Measurements from ENCODE around the gene LTV1. TPM values are rescaled to one million over a fixed set of nuclear protein-coding genes. Genes with fewer than 3 reads are reported as not detected.

The LTV1 gene
- total and polyA plus RNA-seq, 2 of the 4 experiments (the other 2 are of a cell fraction): 11.1 to 19.0 TPM

- Histone ChIP-seq H3K14ac (replicated peaks; ENCODE audit: low read depth, low read length) (no peak overlapping the region), H2AFZ (replicated peaks; ENCODE audit: low read length, poor library complexity) (no peak overlapping the region), H3K79me1 (ENCODE audit: low read depth in 1 of 2, low read length in 2 of 2) (no peaks in the 10 kb centered on the region), H3K4ac (ENCODE audit: low read depth, low read length) (no peak overlapping the region), H3K36me3 (ENCODE audit: control insufficient read depth, insufficient read depth, low read length) (peaks cover 2% of the 10 kb centered on the region; the same call in 1 of the 2 replicates), H3K23ac (ENCODE audit: low read depth, low read length) (no peak overlapping the region), H4K91ac (ENCODE audit: insufficient read depth, low read depth, low read length) (no peak overlapping the region), H2BK5ac (ENCODE audit: low read depth, low read length, poor library complexity, severe bottlenecking) (no peak overlapping the region), H3K4me1 (ENCODE audit: control insufficient read depth, insufficient read depth, low read length) (no peaks in the 10 kb centered on the region), H2BK20ac (ENCODE audit: low read depth, low read length) (no peak overlapping the region), H2AK5ac (ENCODE audit: low read depth, low read length) (no peak overlapping the region), H4K20me1 (ENCODE audit: insufficient read depth, low read length) (no peaks in the 10 kb centered on the region), H3K18ac (ENCODE audit: low read depth, low read length) (no peak overlapping the region), H3K9me1 (ENCODE audit: insufficient read depth, low read length) (no peaks in the 10 kb centered on the region), H3K27ac (ENCODE audit: insufficient read depth, low read length) (no peak overlapping the region), H2BK15ac (ENCODE audit: low read depth, low read length) (no peak overlapping the region), H4K8ac (ENCODE audit: low read depth in 2 of 2, low read length in 2 of 2) (no peak overlapping the region), H3K9ac (ENCODE audit: low read depth, low read length) (no peak overlapping the region), H2BK120ac (ENCODE audit: low read depth, low read length) (no peak overlapping the region), H3K4me3 (ENCODE audit: insufficient read depth, low read depth, low read length) (no peak overlapping the region), H4K5ac (ENCODE audit: low read depth, low read length) (no peak overlapping the region), H3K9me3 (ENCODE audit: control insufficient read depth, insufficient read depth, low read length) (no peaks in the 10 kb centered on the region), H3K4me2 (ENCODE audit: low read depth, low read length) (no peak overlapping the region), H3K56ac (ENCODE audit: extremely low read depth, insufficient read depth, low read length) (no peak overlapping the region), H3K27me3 (ENCODE audit: control insufficient read depth, insufficient read depth, low read length) (no peaks in the 10 kb centered on the region), H2AK9ac (replicated peaks; ENCODE audit: low read depth, low read length, poor library complexity) (no peak overlapping the region)
- BruUV-seq (replicated peaks): no TSS peak
- intact Hi-C loops (cut with micrococcal nuclease): no loop called here
- no peak for ATAC-seq (ENCODE audit: low read depth)
- dilution Hi-C loops (cut with HindIII; ENCODE audit: low sequenced_read_pairs, unreplicated experiment): no loop called here
- no peak for TF ChIP-seq BHLHE40 (IDR thresholded peaks at IDR 0.05; ENCODE audit: low read depth, low read length)
- no peak for TF ChIP-seq CHD1 (IDR thresholded peaks at IDR 0.05; ENCODE audit: low read depth, low read length)
- no peak for TF ChIP-seq MAZ (IDR thresholded peaks at IDR 0.05; ENCODE audit: borderline replicate concordance, low read depth, low read length)
- no peak for TF ChIP-seq MXI1 (IDR thresholded peaks at IDR 0.05; ENCODE audit: borderline replicate concordance, low read depth, low read length)
- TF ChIP-seq FOS (IDR thresholded peaks at IDR 0.05; ENCODE audit: low read depth, low read length): no peak
- no peak for TF ChIP-seq USF2 (IDR thresholded peaks at IDR 0.05; ENCODE audit: low read depth, low read length)
- no peak for TF ChIP-seq ELK1 (IDR thresholded peaks at IDR 0.05; ENCODE audit: borderline replicate concordance, low read depth, low read length)
- TF ChIP-seq RCOR1 (IDR thresholded peaks at IDR 0.05; ENCODE audit: insufficient replicate concordance, low read length): no peak
- no peak for TF ChIP-seq RAD21 (IDR thresholded peaks at IDR 0.05; ENCODE audit: low read length)
- POLR2A ChIA-PET (ENCODE audit: unreplicated experiment): no interaction called here
- DNase-seq: no peak
- no CpG with 5 or more reads among the region's 2 CpGs for WGBS, 2 experiments (ENCODE audit: extremely low coverage in 2 of 2, insufficient read length in 1 of 2)
- CTCF ChIA-PET: no interaction called here
- in situ Hi-C loops (cut with MboI; ENCODE audit: low sequenced_read_pairs): no loop called here
These were observed 7.0 kb upstream of the LTV1 start for GRCh38 chr6:143836150-143836549.

Data from IMR-90 (cell line).